VCaP (cell line): ENCODE measurements around the gene SCAF8.
"Not testable (repeated sequence)": the region's sequence is repeated elsewhere in the genome, so short reads cannot be mapped to it uniquely, and the experiment has no call there.

Experiments
- H3K27ac ChIP-seq: fragments of 450-650 bp; 2 replicates; pipeline ENCODE4 v1.5.1; 2017
- TF ChIP-seq, protein P1 (sequence below): fragments of 450-650 bp; conservative IDR thresholded peaks from 2 replicates; pipeline ENCODE4 v1.5.1; 2017; ENCODE audit warnings: mild to moderate bottlenecking, moderate library complexity

The SCAF8 gene

DNA sequence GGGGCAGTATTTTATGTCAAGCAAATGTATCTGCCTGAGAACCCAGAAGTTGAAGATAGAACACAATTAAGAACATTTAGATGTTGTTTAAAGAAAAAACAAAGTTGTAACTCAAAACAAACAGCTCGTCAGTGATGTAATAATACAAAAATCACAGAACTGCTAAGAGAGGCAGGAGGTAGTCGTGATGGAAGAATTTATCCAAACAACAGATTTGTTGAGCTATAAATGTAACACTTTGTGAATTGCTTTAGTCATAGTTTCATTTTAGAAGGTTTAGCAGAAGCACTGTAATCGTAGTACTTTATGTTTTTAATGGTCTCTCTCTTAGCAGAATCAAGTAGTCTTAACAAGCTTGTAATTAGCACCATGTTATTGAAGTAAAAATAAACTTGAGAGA lies 73.6 kb downstream of the SCAF8 start:
- TF ChIP-seq, protein P1, sequence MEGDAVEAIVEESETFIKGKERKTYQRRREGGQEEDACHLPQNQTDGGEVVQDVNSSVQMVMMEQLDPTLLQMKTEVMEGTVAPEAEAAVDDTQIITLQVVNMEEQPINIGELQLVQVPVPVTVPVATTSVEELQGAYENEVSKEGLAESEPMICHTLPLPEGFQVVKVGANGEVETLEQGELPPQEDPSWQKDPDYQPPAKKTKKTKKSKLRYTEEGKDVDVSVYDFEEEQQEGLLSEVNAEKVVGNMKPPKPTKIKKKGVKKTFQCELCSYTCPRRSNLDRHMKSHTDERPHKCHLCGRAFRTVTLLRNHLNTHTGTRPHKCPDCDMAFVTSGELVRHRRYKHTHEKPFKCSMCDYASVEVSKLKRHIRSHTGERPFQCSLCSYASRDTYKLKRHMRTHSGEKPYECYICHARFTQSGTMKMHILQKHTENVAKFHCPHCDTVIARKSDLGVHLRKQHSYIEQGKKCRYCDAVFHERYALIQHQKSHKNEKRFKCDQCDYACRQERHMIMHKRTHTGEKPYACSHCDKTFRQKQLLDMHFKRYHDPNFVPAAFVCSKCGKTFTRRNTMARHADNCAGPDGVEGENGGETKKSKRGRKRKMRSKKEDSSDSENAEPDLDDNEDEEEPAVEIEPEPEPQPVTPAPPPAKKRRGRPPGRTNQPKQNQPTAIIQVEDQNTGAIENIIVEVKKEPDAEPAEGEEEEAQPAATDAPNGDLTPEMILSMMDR, result no peak
- H3K27ac ChIP-seq, result no peak overlapping the region

DNA sequence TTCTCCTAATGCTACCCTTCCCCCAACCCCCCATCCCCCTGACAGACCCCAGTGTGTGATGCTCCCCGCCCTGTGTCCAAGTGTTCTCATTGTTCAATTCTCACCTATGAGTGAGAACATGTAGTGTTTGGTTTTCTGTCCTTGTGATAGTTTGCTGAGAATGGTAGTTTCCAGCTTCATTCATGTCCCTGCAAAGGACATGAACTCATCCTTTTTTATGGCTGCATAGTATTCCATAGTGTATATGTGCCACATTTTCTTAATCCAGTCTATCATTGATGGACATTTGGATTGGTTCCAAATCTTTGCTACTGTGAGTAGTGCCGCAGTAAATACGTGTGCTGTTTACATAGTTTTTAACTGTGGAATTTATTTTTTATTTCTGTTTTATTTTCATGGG lies 78.4 kb downstream of the SCAF8 start:
- not testable (repeated sequence) for H3K27ac ChIP-seq

DNA sequence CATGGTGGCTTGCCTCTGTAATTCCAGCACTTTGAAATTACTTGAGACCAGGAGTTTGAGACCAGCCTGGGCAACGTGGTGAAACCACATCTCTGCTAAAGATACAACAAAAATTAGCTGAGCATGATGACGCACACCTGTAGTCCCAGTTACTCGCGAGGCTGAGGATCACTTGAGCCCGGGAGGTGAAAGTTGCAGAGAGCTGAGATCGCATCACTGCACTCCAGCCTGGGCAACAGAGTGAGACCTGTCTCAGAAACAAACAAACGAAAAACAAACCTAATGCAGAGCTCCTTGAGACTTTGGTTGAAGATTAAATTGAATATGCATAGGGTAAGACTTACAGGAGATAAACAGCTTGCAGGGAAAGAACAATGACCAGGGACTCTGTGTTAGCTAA lies 80.8 kb downstream of the SCAF8 start:
- H3K27ac ChIP-seq, result no peak overlapping the region
- TF ChIP-seq, protein P1, result no peak

DNA sequence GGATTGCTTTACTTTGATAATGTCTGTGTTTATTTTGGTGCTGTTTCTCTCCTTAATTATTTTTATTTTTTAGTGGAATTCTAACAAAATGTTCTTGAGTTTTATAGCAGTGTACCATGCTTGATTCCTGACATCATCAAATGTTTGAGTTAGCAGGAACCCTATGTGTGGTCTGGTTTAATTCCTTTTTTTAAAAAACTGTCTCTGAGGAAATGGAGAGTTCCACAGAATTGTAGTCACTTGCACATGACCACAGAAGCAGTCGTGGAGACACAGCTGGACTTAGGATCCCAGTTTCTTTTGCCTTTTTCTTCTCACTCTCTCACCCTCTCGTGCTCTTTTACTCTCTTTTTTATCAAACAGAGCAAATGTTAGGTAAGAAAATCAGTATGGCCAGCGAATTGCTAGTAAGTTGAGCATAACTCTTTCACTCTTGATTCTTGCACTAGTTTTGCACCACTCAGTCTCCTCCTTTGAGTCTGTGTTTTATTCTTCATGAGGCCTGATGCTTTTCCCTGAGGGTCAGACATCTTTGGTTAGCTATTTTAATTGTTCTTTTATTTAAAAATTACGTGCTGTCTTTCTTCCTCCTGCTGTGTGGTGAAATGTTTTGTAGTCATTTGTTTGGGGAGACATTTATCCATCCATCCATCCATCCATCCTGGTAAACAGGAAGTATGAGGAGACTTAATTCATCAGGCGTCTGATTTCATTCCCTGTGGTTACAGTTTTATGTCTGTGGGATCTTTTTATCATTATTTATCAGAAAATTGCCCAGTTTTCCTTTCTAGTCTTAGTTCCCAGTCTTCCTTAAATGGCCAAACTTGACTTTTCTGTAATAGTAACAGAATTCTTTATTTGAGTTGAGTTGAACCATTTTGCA lies 83.0 kb downstream of the SCAF8 start:
- TF ChIP-seq, protein P1, result no peak
- H3K27ac ChIP-seq, result no peak overlapping the region

DNA sequence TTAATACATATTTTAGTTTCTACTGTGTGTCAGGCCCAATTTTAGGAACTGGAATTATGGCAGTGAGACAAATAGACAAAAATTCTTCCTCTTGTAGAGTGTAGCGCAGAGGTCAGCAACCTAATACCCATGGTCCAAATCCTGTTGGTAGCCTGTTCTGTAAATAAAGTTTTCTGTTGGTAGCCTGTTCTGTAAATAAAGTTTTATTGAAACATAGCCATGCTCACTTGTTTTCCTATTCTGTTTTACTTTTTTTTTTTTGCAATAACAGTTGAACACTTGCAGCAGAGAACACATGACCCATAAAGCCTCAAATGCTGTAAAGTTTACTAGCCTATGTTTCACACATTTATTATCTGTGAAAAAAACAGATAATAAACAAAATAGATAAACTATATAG lies 87.9 kb downstream of the SCAF8 start:
- no peak overlapping the region; the same call in 1 of the 2 replicates for H3K27ac ChIP-seq
- TF ChIP-seq, protein P1, result no peak

DNA sequence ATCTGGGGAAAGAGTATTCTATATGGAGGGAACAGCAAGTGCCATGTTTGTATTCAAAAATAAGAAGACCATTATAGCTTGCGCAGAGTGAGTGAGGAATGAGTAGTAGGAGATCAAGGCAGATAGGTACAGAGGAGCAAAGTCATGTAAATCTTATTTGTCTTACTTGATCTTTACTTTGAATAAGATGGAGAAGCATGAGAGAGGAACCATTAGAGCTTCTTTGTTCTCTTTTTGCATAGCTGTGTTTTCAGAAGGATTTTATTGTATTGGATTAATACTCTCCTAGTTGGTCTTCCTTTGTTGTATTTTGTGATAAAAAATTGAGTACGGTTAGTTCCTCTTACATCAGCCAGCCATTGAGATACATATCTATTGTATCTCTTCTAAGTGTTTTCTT lies 88.4 kb downstream of the SCAF8 start:
- no peak overlapping the region; the same call in 1 of the 2 replicates for H3K27ac ChIP-seq
- TF ChIP-seq, protein P1, result no peak

DNA sequence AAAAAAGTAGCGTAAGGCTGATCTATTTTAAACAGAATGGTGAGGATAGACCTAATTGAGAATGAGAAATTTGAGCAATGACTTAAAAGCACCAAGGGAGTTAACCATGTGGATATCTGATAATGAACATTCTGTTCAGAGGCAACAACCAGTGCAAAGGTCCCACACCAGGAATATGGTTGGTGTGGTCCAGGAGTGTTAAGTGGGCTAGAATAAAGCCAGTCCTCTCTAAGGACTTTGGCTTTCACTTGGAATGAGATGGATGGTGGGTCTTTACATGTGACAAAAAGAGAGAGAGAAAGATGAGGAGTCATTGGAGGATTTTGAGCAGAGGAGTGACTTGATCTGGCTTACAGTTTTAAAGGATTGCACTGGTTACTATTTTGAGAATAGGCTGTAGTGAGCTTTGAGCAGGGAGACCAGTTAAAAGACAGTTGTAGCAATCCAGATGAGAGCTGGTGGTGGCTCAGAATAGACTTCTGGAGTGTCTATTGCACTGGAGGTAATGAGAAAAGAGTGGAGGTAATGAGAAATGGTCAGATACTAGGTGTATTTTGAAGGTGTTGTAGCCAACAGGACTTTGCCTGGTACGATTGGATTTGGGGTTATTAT lies 89.8 kb downstream of the SCAF8 start:
- H3K27ac ChIP-seq, result peak overlapping the region; percentile 16; the same call in 1 of the 2 replicates
- TF ChIP-seq, protein P1, result no peak

DNA sequence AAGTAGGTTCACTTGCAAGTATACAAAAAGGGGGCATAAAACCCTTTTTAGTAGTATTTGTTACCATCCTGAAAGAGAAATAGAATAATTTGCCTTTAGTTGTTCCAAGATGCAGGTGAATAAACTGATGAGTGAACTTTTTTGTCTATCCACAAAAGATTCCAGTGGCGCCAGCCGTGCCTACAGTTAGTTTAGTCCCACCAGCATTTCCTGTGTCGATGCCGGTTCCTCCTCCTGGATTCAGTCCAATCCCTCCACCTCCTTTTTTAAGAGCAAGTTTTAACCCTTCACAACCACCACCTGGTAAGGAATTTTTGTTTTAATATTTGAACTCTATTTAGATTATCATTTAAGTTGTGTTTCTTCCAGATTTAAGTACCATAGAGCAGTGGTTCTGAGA lies 90.9 kb downstream of the SCAF8 start:
- peak overlapping the region; percentile 16 for H3K27ac ChIP-seq
- TF ChIP-seq, protein P1, result no peak
